ENCODE measurements around the gene TMC4.
"Not testable (repeated sequence)": the region's sequence is repeated elsewhere in the genome, so short reads cannot be mapped to it uniquely, and the experiment has no call there.

Gene TMC4, protein sequence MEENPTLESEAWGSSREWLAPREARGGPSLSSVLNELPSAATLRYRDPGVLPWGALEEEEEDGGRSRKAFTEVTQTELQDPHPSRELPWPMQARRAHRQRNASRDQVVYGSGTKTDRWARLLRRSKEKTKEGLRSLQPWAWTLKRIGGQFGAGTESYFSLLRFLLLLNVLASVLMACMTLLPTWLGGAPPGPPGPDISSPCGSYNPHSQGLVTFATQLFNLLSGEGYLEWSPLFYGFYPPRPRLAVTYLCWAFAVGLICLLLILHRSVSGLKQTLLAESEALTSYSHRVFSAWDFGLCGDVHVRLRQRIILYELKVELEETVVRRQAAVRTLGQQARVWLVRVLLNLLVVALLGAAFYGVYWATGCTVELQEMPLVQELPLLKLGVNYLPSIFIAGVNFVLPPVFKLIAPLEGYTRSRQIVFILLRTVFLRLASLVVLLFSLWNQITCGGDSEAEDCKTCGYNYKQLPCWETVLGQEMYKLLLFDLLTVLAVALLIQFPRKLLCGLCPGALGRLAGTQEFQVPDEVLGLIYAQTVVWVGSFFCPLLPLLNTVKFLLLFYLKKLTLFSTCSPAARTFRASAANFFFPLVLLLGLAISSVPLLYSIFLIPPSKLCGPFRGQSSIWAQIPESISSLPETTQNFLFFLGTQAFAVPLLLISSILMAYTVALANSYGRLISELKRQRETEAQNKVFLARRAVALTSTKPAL

DNA sequence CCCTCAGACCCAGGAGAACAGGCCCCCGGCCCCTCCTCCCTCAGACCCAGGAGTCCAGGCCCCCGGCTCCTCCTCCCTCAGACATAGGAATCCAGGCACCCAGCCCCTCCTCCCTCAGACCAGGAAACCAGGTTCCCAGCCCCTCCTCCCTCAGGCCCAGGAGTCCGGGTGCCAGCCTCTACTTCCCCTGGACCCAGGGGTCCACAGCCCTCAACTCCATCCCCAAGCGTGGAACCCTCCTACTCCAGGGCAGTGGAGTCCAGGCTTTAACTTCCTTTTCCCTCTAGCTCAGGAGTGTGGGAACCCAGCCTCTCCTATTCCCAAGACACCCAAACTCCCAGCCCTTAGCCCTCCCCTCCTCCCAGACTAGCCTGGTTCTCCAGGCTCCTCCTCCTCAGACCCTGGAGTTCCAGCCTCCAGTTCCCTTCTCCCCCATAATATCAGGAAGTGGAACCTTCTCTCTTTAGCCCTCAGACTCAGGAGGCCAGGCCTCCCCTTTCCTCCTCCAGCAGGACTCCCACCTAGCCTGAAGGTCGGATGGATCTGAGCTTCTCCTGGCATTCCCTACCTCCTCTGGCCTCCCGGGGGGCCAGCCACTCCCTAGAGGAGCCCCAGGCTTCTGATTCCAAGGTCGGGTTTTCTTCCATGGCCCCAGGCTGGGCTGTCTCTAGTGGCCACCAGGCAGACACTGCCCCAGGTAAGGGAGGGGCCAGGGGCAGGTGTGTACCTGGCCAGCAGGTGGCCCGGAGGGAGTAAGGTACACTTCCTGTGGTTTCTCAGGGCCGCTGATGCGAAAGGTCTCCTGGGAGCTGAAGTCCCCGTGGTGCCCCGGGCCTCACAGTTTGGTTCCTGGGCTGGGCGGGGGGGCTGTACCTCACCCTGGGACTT is at the start of gene TMC4:
Gene TMC4 (minus strand): TSS at position 690 of the 888 bp plus-strand sequence. CDS start 43 bp downstream, at position 647.
- no peak for DNase-seq (ENCODE audit: low read depth)

DNA sequence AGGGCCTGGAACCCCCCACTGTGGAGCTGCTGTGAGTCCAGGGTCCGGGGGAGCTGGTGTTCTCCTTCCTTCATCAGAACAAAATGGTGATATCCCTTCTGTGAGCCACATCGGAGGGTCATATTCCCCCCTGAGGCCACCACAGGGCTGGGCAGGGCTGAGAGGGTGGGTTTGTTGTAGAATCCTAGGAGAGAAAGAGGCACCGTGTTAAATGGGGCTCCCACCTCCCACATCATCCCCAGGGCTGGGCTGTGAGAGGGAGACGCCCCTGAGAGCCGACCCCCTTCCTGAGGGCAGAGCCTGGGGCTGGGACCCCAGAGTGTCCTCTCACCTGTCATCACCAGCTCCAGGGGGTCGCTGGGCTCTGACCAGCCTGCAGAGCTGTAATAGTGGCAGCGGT is 49.0 kb upstream of the TMC4 start:
- not testable (repeated sequence) for DNase-seq (ENCODE audit: low read depth)

DNA sequence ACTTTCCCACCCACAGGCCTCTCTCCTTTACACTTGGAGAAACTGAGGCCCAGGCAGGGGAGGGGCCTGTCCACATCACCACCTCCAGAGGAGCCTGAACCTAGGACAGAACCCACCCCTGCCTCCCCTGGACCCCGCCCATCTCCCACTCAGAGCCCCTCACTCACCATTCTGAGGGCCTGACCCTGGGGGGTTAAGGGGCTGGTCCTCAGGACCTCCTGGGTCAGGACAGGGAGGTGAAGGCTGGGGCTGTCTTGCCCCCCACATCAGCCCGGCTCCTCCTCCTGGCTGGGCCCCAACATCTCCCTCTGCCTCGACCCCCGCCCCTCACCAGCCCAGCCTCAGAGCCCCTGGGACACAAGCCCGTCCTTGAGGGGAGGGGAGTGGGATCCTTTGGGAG is 46.7 kb upstream of the TMC4 start:
- DNase-seq (ENCODE audit: low read depth), result not testable (repeated sequence)

DNA sequence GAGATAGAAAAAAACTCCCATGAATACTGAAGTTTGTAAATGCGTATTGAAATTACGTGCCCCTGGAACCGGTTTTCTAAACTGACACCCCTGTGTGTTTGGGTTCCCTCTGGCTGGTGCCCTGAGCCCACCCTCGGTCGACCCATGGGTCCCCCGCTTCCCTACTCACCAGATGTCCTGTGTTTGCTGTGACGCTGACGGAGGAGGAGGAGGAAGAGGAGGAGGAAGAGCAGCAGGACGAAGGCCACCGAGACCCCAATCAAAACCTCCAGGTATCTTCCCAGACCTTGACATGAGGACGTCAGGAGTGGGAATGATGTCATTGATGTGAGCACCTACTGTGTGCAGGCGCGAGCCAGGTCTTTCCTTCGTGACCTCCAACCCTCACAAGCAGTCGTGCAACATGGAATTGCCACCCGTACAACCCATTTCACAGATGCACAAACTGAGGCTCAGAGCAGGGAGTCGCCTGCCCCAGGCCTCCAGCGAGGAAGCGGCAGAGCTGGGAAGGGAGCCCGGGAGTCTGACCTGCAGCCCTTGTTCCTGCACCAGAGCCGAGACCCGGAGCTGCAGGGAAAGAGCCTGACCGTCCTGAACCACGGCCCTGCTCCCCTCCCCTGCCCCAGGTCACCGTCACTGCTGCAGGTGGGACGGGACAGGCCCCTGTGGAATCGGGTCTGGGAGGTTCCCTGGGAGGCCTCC is 46.2 kb upstream of the TMC4 start:
- no peak for DNase-seq (ENCODE audit: low read depth)

DNA sequence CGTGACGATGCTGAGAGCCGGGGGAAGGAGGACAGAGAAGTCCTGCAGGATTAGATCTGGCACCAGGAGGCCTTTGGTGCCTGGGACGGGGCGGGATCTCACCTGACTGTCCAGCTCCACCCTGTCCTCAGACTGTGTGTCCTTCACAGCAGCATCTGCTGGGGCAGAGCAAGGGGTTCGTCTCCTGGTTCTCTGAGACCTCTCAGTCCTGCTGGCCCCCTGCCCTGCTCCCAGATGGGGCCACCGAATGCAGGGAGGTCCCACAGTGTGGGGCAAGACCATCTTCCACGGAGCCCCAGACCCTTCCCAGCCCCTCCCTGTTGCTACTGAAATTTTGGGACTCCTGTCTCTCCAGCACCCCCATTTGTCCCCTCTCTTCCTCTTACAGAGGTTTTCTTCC is 45.3 kb upstream of the TMC4 start:
- no peak for DNase-seq (ENCODE audit: low read depth)

DNA sequence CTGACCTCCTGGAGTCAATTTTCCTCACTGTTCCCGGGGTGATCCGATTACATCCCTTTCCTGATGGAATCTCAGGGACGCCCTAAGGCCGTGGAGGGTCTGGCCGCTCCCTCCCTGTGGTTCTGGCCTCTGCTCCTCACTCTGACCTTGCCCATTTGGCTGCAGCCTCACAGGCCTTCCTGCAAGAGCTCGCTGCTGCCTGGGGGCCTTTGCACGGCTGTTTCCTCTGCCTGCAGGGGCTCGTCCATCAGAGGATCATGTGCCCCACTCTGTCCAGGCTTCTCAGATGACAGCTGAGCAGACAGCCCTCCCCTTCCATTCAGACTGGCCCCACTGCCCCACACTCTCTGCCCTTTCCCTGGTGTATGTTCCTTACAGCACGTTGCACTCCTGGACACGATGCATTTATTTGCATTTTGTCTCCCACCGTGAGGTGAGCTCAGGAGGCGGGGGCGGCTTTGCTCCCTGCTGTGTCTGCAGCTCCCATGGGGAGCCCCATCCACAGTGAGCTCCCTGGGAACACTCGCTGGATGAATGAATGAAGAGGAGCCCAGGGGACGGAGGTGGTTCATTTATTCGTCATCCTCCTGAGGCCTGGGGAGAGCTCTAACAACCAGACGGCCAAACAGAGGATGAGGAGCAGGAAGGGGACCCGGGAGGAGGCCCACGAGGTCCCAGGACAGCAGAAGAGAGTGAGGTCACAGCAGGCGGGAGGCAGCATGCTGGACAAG is 44.7 kb upstream of the TMC4 start:
- not testable (repeated sequence) for DNase-seq (ENCODE audit: low read depth)

DNA sequence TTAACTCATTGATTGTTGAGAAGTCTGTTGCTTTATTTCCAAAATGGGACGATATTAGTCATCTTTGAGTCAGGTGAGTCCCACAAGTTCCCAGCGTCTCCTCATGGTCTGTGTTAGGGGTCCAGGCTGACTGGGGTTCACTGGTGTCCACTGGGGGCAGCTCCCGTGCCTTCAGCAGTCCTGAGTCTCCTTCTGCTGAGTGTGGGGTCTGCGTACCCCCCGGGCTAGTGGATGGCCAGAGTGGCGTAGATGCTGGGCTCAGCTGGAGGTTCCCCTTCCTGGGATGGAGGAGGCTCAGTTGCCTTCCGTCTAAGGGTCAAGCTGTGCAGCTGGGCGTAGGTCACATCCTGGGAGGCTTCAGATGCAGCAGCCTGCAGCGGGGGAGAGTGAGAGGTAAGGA is 43.9 kb upstream of the TMC4 start:
- no peak for DNase-seq (ENCODE audit: low read depth)

DNA sequence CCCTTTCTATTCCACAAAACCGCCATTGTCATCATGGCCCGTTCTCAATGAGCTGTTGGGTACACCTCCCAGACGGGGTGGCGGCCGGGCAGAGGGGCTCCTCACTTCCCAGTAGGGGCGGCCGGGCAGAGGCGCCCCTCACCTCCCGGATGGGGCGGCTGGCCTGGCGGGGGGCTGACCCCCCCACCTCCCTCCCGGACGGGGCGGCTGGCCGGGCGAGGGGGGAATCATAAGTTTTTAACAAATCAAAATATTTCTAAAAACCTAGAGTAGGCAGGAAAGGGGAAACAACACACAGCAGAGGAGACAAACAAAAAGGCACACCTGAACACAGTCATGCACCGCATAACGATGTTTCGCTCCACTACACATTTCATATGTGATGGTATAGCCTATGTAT is 41.8 kb upstream of the TMC4 start:
- DNase-seq (ENCODE audit: low read depth), result not testable (repeated sequence)

DNA sequence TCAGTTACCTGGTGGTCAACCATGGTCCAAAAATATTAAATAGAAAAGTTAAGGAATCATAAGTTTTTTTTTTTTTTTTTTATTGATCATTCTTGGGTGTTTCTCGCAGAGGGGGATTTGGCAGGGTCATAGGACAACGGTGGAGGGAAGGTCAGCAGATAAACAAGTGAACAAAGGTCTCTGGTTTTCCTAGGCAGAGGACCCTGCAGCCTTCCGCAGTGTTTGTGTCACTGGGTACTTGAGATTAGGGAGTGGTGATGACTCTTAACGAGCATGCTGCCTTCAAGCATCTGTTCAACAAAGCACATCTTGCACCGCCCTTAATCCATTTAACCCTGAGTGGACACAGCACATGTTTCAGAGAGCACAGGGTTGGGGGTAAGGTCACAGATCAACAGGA is 41.3 kb upstream of the TMC4 start:
- DNase-seq (ENCODE audit: low read depth), result not testable (repeated sequence)

DNA sequence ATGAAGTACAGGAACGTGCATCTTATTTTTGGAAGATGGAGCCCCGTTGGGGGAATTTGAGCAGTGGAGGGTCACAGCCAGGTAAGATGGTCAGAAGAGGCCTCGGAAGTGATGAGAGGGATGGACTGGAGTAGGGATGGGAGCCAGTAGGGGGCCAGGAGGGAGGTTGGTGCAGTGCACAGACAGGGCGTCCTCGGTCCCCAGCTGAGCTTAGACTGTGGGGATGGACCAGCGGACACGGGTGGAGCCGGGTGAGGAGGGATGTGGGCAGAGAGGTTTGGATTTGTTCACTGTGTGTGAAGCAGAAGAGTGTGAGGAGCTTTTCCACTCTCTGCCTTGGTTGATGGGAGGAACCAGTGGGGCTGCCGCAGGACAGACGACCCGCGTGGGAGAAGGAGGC is 38.3 kb upstream of the TMC4 start:
- no peak for DNase-seq (ENCODE audit: low read depth)

DNA sequence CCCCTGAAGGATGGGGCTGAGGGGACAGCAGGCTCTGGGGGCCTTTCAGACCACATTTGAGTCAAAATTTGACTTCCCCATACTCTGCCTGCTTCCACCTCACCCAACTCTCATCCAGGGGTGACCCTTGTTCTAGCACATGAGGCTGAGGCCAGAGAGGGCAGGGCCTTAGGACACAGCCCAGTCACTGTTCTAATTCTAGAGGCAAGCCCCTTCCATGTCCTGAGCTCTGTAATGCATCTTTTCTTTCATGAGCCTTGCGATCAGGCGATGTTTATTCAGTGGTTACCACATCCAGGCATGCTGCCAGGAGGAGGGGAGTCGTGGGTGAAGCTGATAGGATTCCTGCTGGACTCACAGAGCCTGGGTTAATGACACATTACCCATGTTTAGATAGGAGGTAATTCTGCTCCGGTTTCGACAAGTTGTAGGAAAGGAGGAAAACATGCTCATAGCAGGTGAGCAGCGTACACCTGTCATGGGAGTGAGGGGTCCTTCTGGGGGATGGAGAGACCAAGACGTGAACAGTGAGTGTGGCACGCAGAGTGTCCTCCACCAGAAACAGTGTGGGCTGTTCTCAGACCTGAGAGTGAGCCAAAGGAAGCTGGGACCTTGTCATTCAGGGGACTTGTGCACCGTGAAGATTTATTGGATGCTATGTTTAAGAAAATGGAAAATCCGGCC is 37.0 kb upstream of the TMC4 start:
- no peak for DNase-seq (ENCODE audit: low read depth)

DNA sequence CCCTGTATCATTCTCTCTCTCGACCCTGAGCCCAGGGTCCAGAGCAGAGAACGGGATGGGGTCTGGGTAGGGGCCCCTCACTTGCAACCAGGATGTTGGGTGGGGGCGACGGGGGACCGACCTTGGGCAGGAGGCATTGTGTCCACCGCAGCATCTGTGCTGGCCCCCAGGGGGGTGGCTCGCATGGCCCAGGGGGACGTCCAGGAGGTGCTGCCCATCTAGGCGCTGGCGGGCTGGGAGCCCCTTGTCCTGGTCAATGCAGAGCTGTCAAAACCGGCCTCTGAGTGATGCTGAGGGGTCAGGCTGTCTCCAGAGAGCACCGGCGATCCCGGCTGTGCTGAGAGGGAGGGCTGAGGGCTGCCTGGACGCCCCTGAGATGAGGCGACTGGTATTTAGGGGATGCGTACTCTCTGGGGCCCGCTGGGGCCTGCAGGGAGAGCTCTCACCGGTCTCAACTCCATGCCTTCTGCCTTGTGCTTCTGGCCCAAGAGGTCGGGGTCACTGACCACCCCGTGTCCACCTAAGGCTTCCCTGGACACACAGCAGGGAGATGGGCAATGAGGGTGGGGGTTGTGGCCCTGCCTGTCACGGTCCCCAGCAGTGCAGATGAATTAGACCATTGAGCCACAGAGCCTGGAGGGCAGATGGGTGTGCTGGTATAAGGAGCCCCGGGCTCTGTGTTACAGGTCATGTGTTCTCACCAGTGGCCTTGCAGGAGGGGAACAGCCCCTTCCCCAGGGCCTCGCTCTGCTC is 36.3 kb upstream of the TMC4 start:
- DNase-seq (ENCODE audit: low read depth), result peak; percentile 41

DNA sequence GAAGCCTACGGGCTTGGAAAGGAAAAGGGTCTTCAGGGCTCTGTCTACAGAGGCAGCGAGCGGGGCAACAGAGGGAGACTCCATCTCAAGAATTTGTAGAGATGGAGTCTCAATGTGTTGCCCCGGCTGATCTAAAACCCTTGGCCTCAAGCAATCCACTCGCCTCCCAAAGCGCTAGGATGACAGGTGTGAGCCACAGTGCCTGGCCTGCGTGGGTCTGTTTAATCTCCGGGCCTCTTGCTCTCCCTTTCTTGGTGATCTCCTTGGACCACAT is 35.8 kb upstream of the TMC4 start:
- DNase-seq (ENCODE audit: low read depth), result no peak

DNA sequence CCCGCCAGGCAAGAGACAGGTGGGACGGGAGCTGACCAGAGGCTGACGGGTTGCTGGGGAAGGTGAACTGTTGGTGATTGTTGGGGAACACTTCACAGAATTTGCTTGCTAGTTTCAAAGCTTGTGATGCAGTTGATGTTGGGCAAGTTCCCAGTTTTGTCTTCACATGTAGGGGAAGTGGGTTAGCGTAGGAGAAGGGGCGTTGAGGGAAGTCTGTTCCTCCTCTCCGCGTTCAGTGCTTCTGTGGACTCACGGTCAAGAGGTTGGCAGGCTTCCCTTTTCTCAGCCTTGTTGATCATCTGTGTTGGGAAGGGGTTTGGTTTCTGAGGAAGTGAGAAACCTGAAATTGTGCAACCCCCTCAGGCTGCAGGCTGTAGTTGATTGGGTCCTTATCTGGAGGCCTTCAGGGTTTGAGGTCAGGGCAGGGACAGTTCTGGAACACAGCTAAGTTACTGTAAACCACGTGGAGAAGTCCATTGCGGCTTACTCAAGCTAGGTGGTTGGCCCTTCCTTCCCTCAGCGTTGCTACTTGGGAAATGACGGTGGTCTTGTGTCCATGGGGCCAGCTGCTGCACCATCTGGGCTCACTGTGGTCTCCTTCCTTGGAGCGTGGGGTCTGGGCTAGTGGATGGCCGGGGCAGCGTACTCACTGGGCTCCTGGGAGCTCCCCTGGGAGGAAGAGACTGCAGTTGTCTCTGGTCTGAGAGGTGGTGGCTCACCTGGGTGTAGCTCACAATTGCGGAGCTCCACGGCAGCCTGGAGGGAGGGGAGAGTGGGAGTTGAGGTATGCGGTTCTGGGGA is 35.2 kb upstream of the TMC4 start:
- peak; percentile 62 for DNase-seq (ENCODE audit: low read depth)

DNA sequence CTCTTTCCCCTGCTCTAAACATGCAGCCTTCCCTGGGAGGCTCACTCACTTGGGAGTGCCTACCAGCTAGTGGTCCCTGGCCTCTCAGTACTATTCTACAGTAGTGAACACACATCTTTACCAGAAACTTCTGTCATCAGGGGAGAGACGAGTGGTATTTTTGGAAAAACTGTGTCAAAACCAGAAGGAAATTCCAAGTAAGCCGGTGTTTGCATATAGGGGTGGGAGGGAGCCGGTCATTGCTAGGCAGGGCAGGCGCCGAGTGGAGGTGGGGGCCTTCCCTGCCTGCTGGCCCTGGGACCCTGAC is 34.7 kb upstream of the TMC4 start:
- DNase-seq (ENCODE audit: low read depth), result no peak

DNA sequence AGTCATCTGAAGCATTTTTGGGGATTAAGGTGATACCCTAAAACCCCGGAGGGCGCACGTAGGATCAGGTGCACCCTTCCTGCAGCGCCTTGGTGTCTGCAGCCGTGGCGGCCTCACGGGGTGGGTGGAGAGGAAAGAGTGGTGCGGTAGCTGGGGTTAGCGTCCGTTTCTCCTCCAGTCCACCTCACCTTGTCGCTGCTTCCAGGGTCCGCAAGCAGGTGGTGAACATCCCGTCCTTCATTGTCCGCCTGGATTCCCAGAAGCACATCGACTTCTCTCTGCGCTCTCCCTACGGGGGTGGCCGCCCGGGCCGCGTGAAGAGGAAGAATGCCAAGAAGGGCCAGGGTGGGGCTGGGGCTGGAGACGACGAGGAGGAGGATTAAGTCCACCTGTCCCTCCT is 34.2 kb upstream of the TMC4 start:
- DNase-seq (ENCODE audit: low read depth), result not testable (repeated sequence)

DNA sequence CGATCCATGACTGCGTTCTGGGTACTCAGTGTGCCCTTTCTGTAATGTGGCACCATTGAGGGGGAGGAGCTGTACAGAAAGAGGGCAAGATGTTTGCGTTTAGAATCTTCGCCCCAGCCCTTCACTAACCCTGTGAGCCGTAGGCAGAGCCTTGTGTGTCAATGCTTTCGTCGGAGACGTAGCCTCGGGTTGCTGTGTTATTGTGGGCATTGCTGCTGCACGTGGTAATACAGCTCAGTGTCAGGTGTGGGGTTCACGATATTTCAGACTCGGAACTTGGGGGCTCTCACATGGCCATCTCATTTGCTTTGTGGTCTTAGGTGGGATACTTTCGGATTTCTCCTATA is 33.8 kb upstream of the TMC4 start:
- DNase-seq (ENCODE audit: low read depth), result no peak

DNA sequence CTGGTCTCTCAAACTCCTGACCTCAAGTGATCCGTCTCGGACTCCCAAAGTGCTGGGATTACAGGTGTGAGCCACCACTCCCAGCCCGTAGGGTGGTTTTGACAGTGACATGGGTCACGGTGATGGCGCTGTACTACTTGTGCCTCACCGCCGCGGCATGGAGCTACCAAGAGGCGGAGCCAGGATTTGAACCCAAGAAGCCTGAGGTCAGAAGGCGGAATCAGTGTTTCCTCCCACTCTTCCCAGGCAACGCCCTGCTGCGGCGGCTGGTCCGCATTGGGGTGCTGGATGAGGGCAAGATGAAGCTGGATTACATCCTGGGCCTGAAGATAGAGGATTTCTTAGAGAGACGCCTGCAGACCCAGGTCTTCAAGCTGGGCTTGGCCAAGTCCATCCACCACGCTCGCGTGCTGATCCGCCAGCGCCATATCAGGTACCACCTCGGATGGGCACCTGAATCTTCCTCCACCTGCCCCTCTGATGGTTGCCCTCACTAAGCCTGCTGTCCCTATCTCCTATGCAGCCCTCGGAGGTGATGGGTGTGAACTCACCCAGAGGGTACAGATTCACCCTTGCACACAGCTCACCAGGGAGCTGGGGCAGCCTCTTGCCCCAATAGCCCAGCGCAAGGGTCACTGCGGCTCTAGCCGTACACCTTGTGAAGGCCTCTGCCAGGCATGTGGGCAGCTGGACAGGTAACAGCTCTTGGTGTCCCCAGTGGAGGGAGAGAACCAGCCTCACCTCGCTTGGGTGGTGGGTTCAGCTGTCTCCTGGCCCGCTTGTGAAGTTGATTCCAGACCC is 33.3 kb upstream of the TMC4 start:
- no peak for DNase-seq (ENCODE audit: low read depth)

Measured in activated T-cell treated with anti-CD3 and anti-CD28 coated beads for 48 hours (primary cell).